ENCODE measurements around the gene NAPSA.

The NAPSA gene

DNA sequence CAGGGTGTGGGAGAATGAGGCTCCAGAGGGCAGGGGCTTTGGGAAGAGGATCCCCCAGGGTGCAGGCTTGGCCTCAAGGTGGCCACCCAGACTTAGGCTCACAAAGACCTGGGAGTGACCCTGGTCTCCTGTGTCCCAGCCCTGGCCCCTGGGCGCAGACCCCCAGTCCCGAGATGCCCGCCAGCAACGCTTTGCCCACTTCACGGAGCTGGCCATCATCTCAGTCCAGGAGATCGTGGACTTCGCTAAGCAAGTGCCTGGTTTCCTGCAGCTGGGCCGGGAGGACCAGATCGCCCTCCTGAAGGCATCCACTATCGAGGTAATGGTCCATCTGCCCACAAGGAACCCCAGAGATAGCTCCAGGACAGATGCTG lies 13.4 kb upstream of the NAPSA start:
- Histone ChIP-seq H3K4me2 (ENCODE audit: low read length) (no peak overlapping the region), H3K36me3 (ENCODE audit: insufficient read depth, low read length) (peaks cover 43% of the 10 kb centered on the region), H3K9me3 (ENCODE audit: low read length) (no peaks in the 10 kb centered on the region), H3K79me2 (ENCODE audit: insufficient read depth, low read length) (no peaks in the 10 kb centered on the region), H3K4me3 (ENCODE audit: low read depth, low read length, poor library complexity, severe bottlenecking) (no peak overlapping the region), H3K27ac (ENCODE audit: low read depth, low read length, poor library complexity, severe bottlenecking) (no peak overlapping the region), H3K27me3 (ENCODE audit: insufficient read depth, low read length) (no peaks in the 10 kb centered on the region), H3F3A (ENCODE audit: insufficient read depth, low read length) (no peaks in the 10 kb centered on the region), H3K9me2 (ENCODE audit: low read depth, low read length) (no peaks in the 10 kb centered on the region), H2AFZ (ENCODE audit: low read length) (no peak overlapping the region), H3K9ac (ENCODE audit: low read length) (no peak overlapping the region), H4K20me1 (ENCODE audit: insufficient read depth, low read length) (no peaks in the 10 kb centered on the region), H3K4me1 (ENCODE audit: insufficient read depth, low read length, severe bottlenecking) (peaks cover 11% of the 10 kb centered on the region)
- TF ChIP-seq, protein P1, sequence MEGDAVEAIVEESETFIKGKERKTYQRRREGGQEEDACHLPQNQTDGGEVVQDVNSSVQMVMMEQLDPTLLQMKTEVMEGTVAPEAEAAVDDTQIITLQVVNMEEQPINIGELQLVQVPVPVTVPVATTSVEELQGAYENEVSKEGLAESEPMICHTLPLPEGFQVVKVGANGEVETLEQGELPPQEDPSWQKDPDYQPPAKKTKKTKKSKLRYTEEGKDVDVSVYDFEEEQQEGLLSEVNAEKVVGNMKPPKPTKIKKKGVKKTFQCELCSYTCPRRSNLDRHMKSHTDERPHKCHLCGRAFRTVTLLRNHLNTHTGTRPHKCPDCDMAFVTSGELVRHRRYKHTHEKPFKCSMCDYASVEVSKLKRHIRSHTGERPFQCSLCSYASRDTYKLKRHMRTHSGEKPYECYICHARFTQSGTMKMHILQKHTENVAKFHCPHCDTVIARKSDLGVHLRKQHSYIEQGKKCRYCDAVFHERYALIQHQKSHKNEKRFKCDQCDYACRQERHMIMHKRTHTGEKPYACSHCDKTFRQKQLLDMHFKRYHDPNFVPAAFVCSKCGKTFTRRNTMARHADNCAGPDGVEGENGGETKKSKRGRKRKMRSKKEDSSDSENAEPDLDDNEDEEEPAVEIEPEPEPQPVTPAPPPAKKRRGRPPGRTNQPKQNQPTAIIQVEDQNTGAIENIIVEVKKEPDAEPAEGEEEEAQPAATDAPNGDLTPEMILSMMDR (IDR thresholded peaks at IDR 0.05; ENCODE audit: low read length) = no peak
- TF ChIP-seq EZH2 (IDR thresholded peaks at IDR 0.05; ENCODE audit: borderline replicate concordance, low read length) = no peak

DNA sequence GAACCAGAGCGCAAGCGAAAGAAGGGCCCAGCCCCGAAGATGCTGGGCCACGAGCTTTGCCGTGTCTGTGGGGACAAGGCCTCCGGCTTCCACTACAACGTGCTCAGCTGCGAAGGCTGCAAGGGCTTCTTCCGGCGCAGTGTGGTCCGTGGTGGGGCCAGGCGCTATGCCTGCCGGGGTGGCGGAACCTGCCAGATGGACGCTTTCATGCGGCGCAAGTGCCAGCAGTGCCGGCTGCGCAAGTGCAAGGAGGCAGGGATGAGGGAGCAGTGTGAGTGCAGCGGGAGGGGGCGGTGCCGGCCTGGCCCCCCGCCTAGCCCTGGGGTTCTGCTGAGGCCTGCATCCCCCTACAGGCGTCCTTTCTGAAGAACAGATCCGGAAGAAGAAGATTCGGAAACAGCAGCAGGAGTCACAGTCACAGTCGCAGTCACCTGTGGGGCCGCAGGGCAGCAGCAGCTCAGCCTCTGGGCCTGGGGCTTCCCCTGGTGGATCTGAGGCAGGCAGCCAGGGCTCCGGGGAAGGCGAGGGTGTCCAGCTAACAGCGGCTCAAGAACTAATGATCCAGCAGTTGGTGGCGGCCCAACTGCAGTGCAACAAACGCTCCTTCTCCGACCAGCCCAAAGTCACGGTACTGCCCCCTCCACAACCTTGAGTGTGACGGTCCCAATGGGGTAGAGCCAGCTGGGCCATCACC lies 12.9 kb upstream of the NAPSA start:
- Histone ChIP-seq H3K9me3 (ENCODE audit: low read length) (no peaks in the 10 kb centered on the region), H3K27ac (ENCODE audit: low read depth, low read length, poor library complexity, severe bottlenecking) (no peak overlapping the region), H3K27me3 (ENCODE audit: insufficient read depth, low read length) (no peaks in the 10 kb centered on the region), H3K9ac (ENCODE audit: low read length) (no peak overlapping the region), H3K4me3 (ENCODE audit: low read depth, low read length, poor library complexity, severe bottlenecking) (no peak overlapping the region), H4K20me1 (ENCODE audit: insufficient read depth, low read length) (no peaks in the 10 kb centered on the region), H3K4me1 (ENCODE audit: insufficient read depth, low read length, severe bottlenecking) (peaks cover 7% of the 10 kb centered on the region), H3K9me2 (ENCODE audit: low read depth, low read length) (no peaks in the 10 kb centered on the region), H3K36me3 (ENCODE audit: insufficient read depth, low read length) (peaks cover 43% of the 10 kb centered on the region), H2AFZ (ENCODE audit: low read length) (no peak overlapping the region), H3K79me2 (ENCODE audit: insufficient read depth, low read length) (no peaks in the 10 kb centered on the region), H3K4me2 (ENCODE audit: low read length) (no peak overlapping the region), H3F3A (ENCODE audit: insufficient read depth, low read length) (no peaks in the 10 kb centered on the region)
- TF ChIP-seq, protein P1 (IDR thresholded peaks at IDR 0.05; ENCODE audit: low read length) = no peak
- no peak for TF ChIP-seq EZH2 (IDR thresholded peaks at IDR 0.05; ENCODE audit: borderline replicate concordance, low read length)

DNA sequence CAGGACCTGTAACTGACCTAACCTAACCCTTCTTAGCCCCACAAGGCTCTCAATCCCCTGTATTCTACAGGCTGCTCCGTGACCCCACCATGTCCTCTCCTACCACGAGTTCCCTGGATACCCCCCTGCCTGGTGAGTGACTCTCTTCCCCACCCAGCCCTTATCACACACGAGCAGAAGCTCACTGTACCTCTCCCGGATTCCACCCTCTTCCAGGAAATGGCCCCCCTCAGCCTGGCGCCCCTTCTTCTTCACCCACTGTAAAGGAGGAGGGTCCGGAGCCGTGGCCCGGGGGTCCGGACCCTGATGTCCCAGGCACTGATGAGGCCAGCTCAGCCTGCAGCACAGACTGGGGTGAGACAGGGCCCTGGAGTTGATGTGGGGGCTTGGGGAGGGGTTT lies 12.1 kb upstream of the NAPSA start:
- no peaks in the 10 kb centered on the region for H3F3A ChIP-seq (ENCODE audit: insufficient read depth, low read length)
- peaks cover 5% of the 10 kb centered on the region for H3K4me1 ChIP-seq (ENCODE audit: insufficient read depth, low read length, severe bottlenecking)
- no peaks in the 10 kb centered on the region for H3K27me3 ChIP-seq (ENCODE audit: insufficient read depth, low read length)
- no peak overlapping the region for H2AFZ ChIP-seq (ENCODE audit: low read length)
- no peak overlapping the region for H3K9ac ChIP-seq (ENCODE audit: low read length)
- TF ChIP-seq EZH2 (IDR thresholded peaks at IDR 0.05; ENCODE audit: borderline replicate concordance, low read length) = no peak
- TF ChIP-seq, protein P1 (IDR thresholded peaks at IDR 0.05; ENCODE audit: low read length) = no peak
- H3K27ac ChIP-seq (ENCODE audit: low read depth, low read length, poor library complexity, severe bottlenecking) = no peak overlapping the region
- no peaks in the 10 kb centered on the region for H3K79me2 ChIP-seq (ENCODE audit: insufficient read depth, low read length)
- H3K4me2 ChIP-seq (ENCODE audit: low read length) = peak overlapping the region; percentile 35; the same call in 1 of the 2 replicates
- H3K4me3 ChIP-seq (ENCODE audit: low read depth, low read length, poor library complexity, severe bottlenecking) = peak overlapping the region; percentile 89
- H3K9me3 ChIP-seq (ENCODE audit: low read length) = no peaks in the 10 kb centered on the region
- H4K20me1 ChIP-seq (ENCODE audit: insufficient read depth, low read length) = no peaks in the 10 kb centered on the region
- H3K36me3 ChIP-seq (ENCODE audit: insufficient read depth, low read length) = peaks cover 43% of the 10 kb centered on the region
- H3K9me2 ChIP-seq (ENCODE audit: low read depth, low read length) = no peaks in the 10 kb centered on the region

All from OCI-LY1 (cell line).